Pancreas (tissue), 10 donors: ENCODE measurements around the gene AP5S1. TPM values are rescaled to one million over a fixed set of nuclear protein-coding genes. Genes with fewer than 3 reads are reported as not detected.

Experiments
- ATAC-seq, 4 donors: fragments of 200-7000 bp; cut with Tn5 transposase; one replicate each; pipeline versions ENCODE4 v1.8.0 to v1.9.1; 2020; ENCODE audit warnings: mild to moderate bottlenecking in 4 of 4, moderate library complexity in 4 of 4
- DNase-seq, 6 donors: peaks; one replicate each; pipeline ENCODE4 v3.0.0-alpha.2; 2020
- FAIRE-seq: peaks from 2 replicates; lab custom pipeline; 2012; peaks lifted over from hg19 to GRCh38; lab: Jason Lieb, UNC
- H3K27ac ChIP-seq, 4 donors: fragments of 200-600 bp; sonication (generic); 1 replicate in 3 of 4; 2 replicates in 1 of 4; pipeline versions ENCODE4 v1.5.0 to v1.8.0; 2020
- H3K27me3 ChIP-seq, 4 donors: fragments of 200-600 bp; one replicate each; pipeline ENCODE4 v1.8.0; 2021
- H3K36me3 ChIP-seq, 3 donors: fragments of 200-600 bp; sonication (generic) in 1 of 3; one replicate each; pipeline versions ENCODE4 v1.5.0 to v1.8.0; 2020 to 2021
- H3K4me1 ChIP-seq, 3 donors: fragments of 200-600 bp; one replicate each; pipeline ENCODE4 v1.8.0; 2021
- H3K4me3 ChIP-seq, 4 donors: fragments of 200-600 bp; sonication (generic) in 2 of 4; one replicate each; pipeline versions ENCODE4 v1.5.0 to v1.8.0; 2020 to 2021
- H3K9me3 ChIP-seq, 4 donors: fragments of 200-600 bp; one replicate each; pipeline ENCODE4 v1.8.0; 2021
- WGBS, 2 donors: extraction: QIAGEN DNeasy Blood & Tissue Kit; methylation state at CpG; one replicate each; pipeline ENCODE4 v1.1.7; 2013; 5-methylcytosine and 5-hydroxymethylcytosine counted together
- intact Hi-C, 3 donors: fragments of 100-400 bp; cut with DNase I; formaldehyde crosslinking; loops; one replicate each; pipeline versions ENCODE4 v1.11.1 to v1.14.2; 2022
- polyA plus RNA-seq, 2 donors: library from polyadenylated mRNA; stranded (reverse); fragments of 200-250 nt; gene quantifications; one replicate each; pipeline ENCODE4 v1.2.3, GENCODE V29; 2013
- total RNA-seq, 6 donors: library from RNA; stranded (reverse); fragmentation: NEBNext Ultra II Directional in 4 of 6; extraction: Animal tissue kit (Norgen Biotek cat#: 25700) in 4 of 6; gene quantifications; one replicate each; pipeline versions ENCODE4 v1.2.1 to v1.2.4, GENCODE V29; 2021 to 2023
- TF ChIP-seq, protein P1 (sequence below), 4 donors: fragments of 200-600 bp; sonication (generic) in 3 of 4; IDR thresholded peaks; one replicate each; pipeline versions ENCODE4 v1.5.0 to v1.8.0; 2021; ENCODE audit warnings: antibody characterized with exemption in 4 of 4
- donor health status: healthy with polysubstance abuse.
- donor health status: DM: no; HTN: no; CAD: no; lungs with moderate emphysema.
- donor health status: DM: no; HTN: no; CAD: no.
- donor health status: control.
- donor health status: control.
- donor health status: Bipolar disorder and iron deficiency.
- donor health status: DM: yes; HTN: yes; CAD: no.
- donor health status: DM: no; HTN: no; CAD: no.
- donor health status: DM: no; HTN: no; CAD: no.
- donor health status: DM: yes; HTN: yes; CAD: no.

The AP5S1 gene
- total and polyA plus RNA-seq, 8 donors, result 4.7 to 7.9 (median 6.8) TPM

DNA sequence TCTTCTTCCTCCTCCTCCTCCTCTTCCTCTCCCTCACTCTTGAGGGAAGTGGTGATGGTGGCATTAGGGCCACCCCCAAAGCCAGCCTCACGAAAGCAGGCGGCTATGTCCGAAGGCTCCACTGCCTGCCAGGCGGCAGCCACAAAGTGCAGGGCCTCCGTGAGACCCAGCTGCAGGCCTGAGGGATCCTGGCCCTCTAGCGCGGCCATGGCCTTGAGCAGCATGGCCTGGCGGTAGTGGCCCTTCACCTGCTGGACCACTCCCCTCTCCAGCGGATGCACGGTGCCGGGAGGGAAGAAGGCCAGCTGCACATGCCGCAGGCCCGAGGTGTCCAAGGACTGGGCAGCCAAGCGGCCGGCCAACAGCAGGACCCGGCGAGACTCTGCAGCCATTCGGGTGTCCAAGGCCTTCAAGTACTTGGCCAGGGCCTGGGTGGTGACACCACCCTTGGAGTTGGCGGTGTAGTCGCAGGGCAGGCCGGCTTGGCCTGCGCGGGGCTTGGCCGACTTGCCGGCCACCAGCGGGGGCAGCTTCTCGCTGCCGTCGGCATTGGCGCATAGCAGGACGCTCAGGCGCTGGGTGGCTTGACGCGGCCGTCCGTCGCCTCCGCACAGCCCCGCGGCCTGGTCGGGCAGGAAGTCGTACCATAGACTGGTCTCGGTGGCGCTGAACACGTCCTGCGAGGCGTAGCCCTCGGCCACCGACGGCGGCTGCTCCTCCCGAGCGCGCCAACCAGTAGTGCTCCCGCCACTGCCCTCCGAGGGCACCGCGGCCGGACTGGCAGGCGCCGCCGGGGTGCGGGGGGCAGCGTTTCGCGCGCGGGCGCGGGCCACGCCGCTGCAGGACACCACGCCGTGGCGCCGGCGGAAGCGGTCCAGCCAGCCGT lies 34.9 kb upstream of the AP5S1 start:
- Histone ChIP-seq H3K27ac (peak overlapping the region; percentile 46 to 65 (median 56)), H3K9me3 (no peaks in the 10 kb centered on the region), H3K36me3 (no peaks in the 10 kb centered on the region), H3K27me3 (no peaks in the 10 kb centered on the region), H3K4me3 (peak overlapping the region; percentile 44 to 66 (median 52)), H3K4me1 (peaks cover 10 to 39% (median 28%) of the 10 kb centered on the region in 3 donors)
- intact Hi-C loops, result loop anchor here in 1 of 3 donors (5.0 kb wide), 1 partner anchor 37 kb away; the partner anchor contains the start of gene AP5S1
- DNase-seq, result peak in 5 of 6 donors; percentile 38 to 88 (median 51)
- no peak for FAIRE-seq
- WGBS, 2 donors, result 23 to 27% methylated on average over 38 to 79 of the region's 79 CpGs
- peak in 1 of 4 donors; percentile 1 for ATAC-seq
- TF ChIP-seq, protein P1, sequence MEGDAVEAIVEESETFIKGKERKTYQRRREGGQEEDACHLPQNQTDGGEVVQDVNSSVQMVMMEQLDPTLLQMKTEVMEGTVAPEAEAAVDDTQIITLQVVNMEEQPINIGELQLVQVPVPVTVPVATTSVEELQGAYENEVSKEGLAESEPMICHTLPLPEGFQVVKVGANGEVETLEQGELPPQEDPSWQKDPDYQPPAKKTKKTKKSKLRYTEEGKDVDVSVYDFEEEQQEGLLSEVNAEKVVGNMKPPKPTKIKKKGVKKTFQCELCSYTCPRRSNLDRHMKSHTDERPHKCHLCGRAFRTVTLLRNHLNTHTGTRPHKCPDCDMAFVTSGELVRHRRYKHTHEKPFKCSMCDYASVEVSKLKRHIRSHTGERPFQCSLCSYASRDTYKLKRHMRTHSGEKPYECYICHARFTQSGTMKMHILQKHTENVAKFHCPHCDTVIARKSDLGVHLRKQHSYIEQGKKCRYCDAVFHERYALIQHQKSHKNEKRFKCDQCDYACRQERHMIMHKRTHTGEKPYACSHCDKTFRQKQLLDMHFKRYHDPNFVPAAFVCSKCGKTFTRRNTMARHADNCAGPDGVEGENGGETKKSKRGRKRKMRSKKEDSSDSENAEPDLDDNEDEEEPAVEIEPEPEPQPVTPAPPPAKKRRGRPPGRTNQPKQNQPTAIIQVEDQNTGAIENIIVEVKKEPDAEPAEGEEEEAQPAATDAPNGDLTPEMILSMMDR (IDR thresholded peaks at IDR 0.05), result no peak

DNA sequence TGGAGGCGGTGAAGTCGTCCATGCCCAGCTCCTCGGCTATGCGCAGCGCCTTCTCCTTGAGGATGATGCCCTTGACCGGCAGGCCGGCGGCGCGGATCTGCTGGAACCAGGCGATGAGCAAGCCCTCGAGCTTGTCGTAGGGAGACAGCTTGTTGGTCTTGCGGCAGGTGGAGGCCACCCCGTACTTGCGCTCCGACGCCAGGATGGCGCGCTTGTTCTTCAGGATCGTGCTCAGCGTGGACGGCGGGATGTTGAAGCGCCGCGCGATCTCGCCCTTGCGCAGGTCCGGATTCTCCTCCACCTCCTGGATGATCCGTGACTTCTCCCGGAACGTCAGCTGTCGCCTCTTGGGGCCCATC lies 34.2 kb upstream of the AP5S1 start:
- WGBS, 2 donors, result 0 to 1% methylated on average over 31 to 35 of the region's 35 CpGs
- FAIRE-seq (no peak), DNase-seq (peak in 5 of 6 donors; percentile 48 to 74 (median 59)), ATAC-seq (peak in 2 of 4 donors; percentile 4 to 31)
- TF ChIP-seq, protein P1 (IDR thresholded peaks at IDR 0.05), result no peak
- peak overlapping the region; percentile 44 to 66 (median 52) for H3K4me3 ChIP-seq
- H3K36me3 ChIP-seq, result no peaks in the 10 kb centered on the region
- H3K27me3 ChIP-seq, result no peaks in the 10 kb centered on the region
- H3K9me3 ChIP-seq, result no peaks in the 10 kb centered on the region
- intact Hi-C loops, result loop anchor here in 1 of 3 donors (5.0 kb wide), 1 partner anchor 36 kb away; the partner anchor contains the start of gene AP5S1
- H3K4me1 ChIP-seq, result peaks cover 10 to 39% (median 24%) of the 10 kb centered on the region in 3 donors
- peak overlapping the region; percentile 46 to 65 (median 56) for H3K27ac ChIP-seq

DNA sequence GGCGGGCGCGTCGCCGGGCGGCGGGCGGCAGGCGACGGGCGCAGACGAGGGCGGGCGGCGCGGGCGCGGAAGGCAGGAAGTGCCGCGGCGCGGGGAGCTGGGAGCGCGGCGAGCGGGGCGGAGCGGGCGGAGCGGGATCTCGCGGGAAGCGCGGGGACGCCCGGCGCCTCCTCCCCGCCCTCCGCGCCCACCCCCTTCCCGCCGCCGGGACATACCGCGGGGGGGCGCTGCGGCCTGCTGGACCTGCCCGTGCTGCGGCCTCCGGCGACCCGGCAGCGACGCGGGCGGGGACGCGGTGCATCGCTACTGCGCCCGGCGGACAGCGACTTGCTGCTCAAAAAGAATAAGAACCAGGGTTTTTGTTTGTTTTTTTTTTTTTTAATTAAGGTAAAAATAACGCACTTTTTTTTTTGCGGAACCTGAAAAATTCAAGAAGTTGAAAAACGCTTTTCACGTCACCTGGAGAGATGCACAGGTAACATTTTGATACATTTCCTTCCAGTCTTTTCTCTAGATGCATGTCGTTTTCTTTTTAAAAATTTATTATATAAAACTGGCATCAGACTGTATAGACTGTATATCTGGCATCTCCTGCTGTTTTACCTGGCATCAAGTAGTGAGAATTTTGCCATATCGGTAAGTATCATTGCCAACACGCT lies 33.6 kb upstream of the AP5S1 start, which contains the start of gene CENPB:
Gene CENPB, minus strand, starts transcription at position 76 of the 659 bp plus-strand sequence. CDS start 257 bp downstream, outside the sequence.
- DNase-seq, result peak; percentile 83 to 97 (median 92)
- H3K36me3 ChIP-seq, result no peaks in the 10 kb centered on the region
- H3K27me3 ChIP-seq, result no peaks in the 10 kb centered on the region
- TF ChIP-seq, protein P1 (IDR thresholded peaks at IDR 0.05), result peak; percentile 56 to 85 (median 71)
- no peaks in the 10 kb centered on the region for H3K9me3 ChIP-seq
- peak; percentile 32 for FAIRE-seq
- peak within 1 kb of the TSS; percentile 44 to 66 (median 52) for H3K4me3 ChIP-seq
- ATAC-seq, result peak; percentile 93 to 96 (median 95)
- H3K4me1 ChIP-seq, result peaks cover 10 to 35% (median 17%) of the 10 kb centered on the region in 3 donors
- WGBS, 2 donors, result 1% methylated on average over 65 to 70 of the region's 70 CpGs
- intact Hi-C loops, result loop anchor here in 1 of 3 donors (5.0 kb wide), 1 partner anchor 36 kb away; the partner anchor contains the start of gene AP5S1
- H3K27ac ChIP-seq, result peak within 1 kb of the TSS; percentile 46 to 65 (median 56)

DNA sequence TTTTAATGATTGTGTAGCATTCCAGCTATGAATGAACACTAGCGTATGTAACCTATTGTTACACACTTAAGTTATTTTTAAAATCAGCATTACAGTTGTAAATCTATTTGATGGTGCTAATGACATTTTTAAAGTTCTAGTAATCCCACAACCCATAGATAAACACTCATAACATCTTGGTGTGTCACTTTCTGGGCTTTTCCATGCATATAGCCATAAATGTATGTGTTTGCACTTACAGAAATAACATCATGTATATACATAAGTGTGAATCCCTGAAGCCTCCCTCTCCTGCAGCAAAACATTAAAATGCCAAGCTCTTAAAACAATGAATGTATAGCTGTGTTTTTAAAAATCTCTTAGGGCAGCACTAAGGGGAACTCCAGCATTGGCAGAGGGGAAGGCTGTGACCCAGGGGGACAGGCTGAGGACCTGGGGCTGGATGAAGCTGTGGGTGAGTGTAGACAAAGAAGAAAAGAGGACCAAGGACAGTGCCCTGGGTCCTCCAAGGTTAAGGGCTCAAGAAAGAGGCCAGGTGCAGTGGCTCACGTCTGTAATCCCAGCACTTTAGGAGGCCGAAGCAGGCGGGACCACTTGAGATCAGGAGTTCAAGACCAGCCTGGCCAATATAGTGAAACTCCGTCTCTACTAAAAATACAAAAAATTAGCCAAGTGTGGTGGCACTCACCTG lies 32.9 kb upstream of the AP5S1 start:
- 60 to 63% methylated on average over 5 of the region's 5 CpGs for WGBS, 2 donors
- ATAC-seq, result no peak
- H3K9me3 ChIP-seq, result no peaks in the 10 kb centered on the region
- peaks cover 10 to 35% (median 16%) of the 10 kb centered on the region in 3 donors for H3K4me1 ChIP-seq
- peak overlapping the region in 2 of 4 donors; percentile 30 to 33 for H3K27ac ChIP-seq
- FAIRE-seq, result no peak
- intact Hi-C loops, result loop anchor here in 1 of 3 donors (5.0 kb wide), 1 partner anchor 35 kb away; the partner anchor contains the start of gene AP5S1
- H3K27me3 ChIP-seq, result no peaks in the 10 kb centered on the region
- TF ChIP-seq, protein P1 (IDR thresholded peaks at IDR 0.05), result no peak
- no peaks in the 10 kb centered on the region for H3K36me3 ChIP-seq
- DNase-seq, result peak in 2 of 6 donors; percentile 14 to 15
- H3K4me3 ChIP-seq, result peak overlapping the region in 2 of 4 donors; percentile 39 to 66
